Calu3 (cell line): Measurements from ENCODE around the gene MADCAM1. TPM values are rescaled to one million over a fixed set of nuclear protein-coding genes. Genes with fewer than 3 reads are reported as not detected.
A peak's percentile ranks its signal among the peaks of the same experiment; 100 is the strongest.

Experiments used
- BruUV-seq: library from RNA; stranded (reverse); fragments of 400-500 nt; replicated peaks from 2 replicates; lab custom pipeline; 2021; lab: Mats Ljungman, UMichigan
- CTCF ChIA-PET: fragments of 300-600 bp; sonication (Branson Sonifier 250); formaldehyde crosslinking; loops from one replicate; lab custom pipeline; 2022; ENCODE audit warnings: antibody characterized with exemption; lab: Charles Lee
- DNase-seq: peaks from one replicate; pipeline ENCODE4 v3.0.0; 2022
- H3K27ac Mint-ChIP-seq: one replicate; pipeline ENCODE4 v1.8.0; 2022; ENCODE audit warnings: mixed read lengths; ENCODE audit not compliant: unreplicated experiment
- H3K27me3 Mint-ChIP-seq: one replicate; pipeline ENCODE4 v1.8.0; 2022; ENCODE audit warnings: mixed read lengths; ENCODE audit not compliant: unreplicated experiment
- H3K36me3 Mint-ChIP-seq: one replicate; pipeline ENCODE4 v1.8.0; 2022; ENCODE audit warnings: mild to moderate bottlenecking, moderate library complexity, mixed read lengths; ENCODE audit not compliant: insufficient read depth, unreplicated experiment
- H3K4me1 Mint-ChIP-seq: one replicate; pipeline ENCODE4 v1.8.0; 2022; ENCODE audit warnings: mild to moderate bottlenecking, low read depth, mixed read lengths; ENCODE audit not compliant: unreplicated experiment
- H3K4me3 Mint-ChIP-seq: one replicate; pipeline ENCODE4 v1.8.0; 2022; ENCODE audit warnings: mild to moderate bottlenecking, low read depth, moderate library complexity, mixed read lengths; ENCODE audit not compliant: unreplicated experiment
- H3K9me3 Mint-ChIP-seq: one replicate; pipeline ENCODE4 v1.8.0; 2022; ENCODE audit warnings: low read depth, mixed read lengths; ENCODE audit not compliant: unreplicated experiment
- intact Hi-C: fragments of 100-400 bp; cut with micrococcal nuclease; formaldehyde crosslinking; loops from one replicate; pipeline ENCODE4 v1.10.0; 2022; ENCODE audit not compliant: unreplicated experiment
- total RNA-seq: library from RNA; stranded (reverse); gene quantifications from 2 replicates; pipeline ENCODE4 v1.2.3, GENCODE V29; 2022
- TF ChIP-seq, protein P1 (sequence below): fragments of 200-600 bp; IDR thresholded peaks from one replicate; pipeline ENCODE4 v1.8.0; 2022; ENCODE audit warnings: antibody characterized with exemption; ENCODE audit not compliant: unreplicated experiment

MADCAM1 gene
- total RNA-seq, 1 experiment from 2014 or later = 0.47 TPM

DNA sequence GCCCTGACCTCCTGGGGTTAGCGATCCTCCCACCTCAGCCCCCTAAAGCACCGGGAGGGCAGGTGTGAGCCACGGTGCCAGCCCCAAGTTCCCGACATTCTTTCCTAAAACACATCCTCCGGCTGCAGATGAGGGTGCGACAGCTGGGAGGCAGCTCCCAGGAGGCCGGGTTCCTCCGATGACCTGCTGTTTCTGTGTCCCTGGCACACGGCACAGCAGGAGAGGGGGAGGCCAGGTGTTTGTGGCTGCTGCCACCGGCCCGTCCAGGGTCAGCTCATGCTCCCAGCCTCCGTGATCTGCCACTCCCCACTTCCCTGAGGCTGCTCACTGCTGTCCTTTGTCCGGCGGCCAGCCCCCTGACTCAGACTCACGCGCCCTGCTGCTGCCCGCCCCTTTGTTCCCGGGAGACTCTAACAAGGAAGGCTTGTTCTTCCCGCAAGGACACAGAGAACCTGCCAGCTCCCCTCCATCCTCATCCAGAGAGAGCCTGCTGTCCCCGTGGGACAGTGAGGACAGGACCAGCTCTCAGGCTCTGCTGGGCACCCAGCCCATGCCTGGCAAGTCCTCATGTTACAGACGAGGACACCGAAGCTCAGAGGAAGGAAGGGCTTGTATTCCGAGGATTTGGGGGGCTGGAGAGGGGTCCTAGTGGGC, 10.6 kb upstream of the MADCAM1 start:
- Mint-ChIP-seq H3K27me3 (peaks cover 35% of the 10 kb centered on the region), H3K4me1 (peaks cover 7% of the 10 kb centered on the region)
- BruUV-seq = no TSS peak

DNA sequence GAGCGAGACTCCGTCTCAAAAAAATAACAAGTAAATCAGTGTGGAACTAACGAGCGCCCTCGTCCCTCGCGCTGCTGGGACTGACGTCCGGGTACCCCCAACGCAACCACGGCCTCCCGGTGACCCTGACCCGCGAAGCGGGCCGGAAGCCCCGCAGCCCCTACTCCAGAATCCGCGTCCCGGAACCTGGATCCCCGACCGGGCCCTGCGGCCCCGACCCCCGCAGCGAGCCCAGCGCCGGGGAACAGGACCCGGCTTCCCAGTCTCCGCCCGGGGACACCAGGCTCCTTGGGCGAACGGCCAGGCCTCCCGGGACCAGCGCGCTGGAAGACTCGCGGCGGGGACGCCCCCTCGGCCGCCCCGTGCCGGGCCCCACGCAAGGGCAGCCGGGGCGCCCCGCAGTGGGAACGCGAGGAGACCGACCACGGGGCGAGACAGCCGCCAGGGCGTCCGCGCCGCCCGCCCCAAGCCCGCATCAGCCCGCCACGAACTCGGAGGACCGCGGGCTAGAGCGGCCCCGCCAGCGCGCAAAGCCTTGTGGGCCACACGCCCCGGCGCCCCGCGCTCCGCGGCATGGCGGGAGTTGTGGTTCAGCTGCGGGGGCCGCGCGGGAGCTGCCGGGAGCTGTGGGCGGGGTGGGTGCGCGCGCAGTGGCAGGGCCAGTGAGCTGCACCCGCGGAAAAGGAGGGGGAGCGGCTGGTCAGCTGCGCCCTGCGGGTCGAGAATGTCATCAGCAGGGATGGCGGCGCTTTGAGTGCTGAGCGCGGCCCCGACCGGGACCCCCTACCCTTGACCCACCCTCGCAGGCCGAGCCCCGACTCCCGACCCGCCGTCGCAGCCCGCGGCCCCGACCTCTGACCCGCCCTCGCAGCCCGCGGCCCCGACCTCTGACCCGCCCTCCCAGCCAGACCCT, 7.5 kb upstream of the MADCAM1 start:
- H3K4me3 Mint-ChIP-seq = peak overlapping the region; percentile 51
- DNase-seq = peak; percentile 94
- H3K36me3 Mint-ChIP-seq = peaks cover 16% of the 10 kb centered on the region
- H3K27ac Mint-ChIP-seq = no peak overlapping the region
- BruUV-seq = TSS peak; percentile 79
- intact Hi-C loops = no loop called here
- no peaks in the 10 kb centered on the region for H3K4me1 Mint-ChIP-seq
- TF ChIP-seq, protein P1, sequence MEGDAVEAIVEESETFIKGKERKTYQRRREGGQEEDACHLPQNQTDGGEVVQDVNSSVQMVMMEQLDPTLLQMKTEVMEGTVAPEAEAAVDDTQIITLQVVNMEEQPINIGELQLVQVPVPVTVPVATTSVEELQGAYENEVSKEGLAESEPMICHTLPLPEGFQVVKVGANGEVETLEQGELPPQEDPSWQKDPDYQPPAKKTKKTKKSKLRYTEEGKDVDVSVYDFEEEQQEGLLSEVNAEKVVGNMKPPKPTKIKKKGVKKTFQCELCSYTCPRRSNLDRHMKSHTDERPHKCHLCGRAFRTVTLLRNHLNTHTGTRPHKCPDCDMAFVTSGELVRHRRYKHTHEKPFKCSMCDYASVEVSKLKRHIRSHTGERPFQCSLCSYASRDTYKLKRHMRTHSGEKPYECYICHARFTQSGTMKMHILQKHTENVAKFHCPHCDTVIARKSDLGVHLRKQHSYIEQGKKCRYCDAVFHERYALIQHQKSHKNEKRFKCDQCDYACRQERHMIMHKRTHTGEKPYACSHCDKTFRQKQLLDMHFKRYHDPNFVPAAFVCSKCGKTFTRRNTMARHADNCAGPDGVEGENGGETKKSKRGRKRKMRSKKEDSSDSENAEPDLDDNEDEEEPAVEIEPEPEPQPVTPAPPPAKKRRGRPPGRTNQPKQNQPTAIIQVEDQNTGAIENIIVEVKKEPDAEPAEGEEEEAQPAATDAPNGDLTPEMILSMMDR = no peak
- H3K27me3 Mint-ChIP-seq = peaks cover 25% of the 10 kb centered on the region
- CTCF ChIA-PET = interaction anchor here (0.7 kb wide), 1 partner anchor 98 kb away, joined by 3 read pairs; no protein-coding TSS in a partner anchor
- H3K9me3 Mint-ChIP-seq = peaks cover 2% of the 10 kb centered on the region

More for the DNA sequence above, 10.6 kb upstream of the MADCAM1 start:
- Mint-ChIP-seq H3K4me3 (peak overlapping the region; percentile 27), H3K27ac (no peak overlapping the region), H3K36me3 (peaks cover 17% of the 10 kb centered on the region), H3K9me3 (peaks cover 7% of the 10 kb centered on the region)
- intact Hi-C loops = no loop called here
- CTCF ChIA-PET = interaction anchor here (0.6 to 0.7 kb wide), 2 partner anchors 21 to 25 kb away, joined by 3 to 4 read pairs; no protein-coding TSS in a partner anchor
- DNase-seq = peak; percentile 47
- TF ChIP-seq, protein P1 = no peak

DNA sequence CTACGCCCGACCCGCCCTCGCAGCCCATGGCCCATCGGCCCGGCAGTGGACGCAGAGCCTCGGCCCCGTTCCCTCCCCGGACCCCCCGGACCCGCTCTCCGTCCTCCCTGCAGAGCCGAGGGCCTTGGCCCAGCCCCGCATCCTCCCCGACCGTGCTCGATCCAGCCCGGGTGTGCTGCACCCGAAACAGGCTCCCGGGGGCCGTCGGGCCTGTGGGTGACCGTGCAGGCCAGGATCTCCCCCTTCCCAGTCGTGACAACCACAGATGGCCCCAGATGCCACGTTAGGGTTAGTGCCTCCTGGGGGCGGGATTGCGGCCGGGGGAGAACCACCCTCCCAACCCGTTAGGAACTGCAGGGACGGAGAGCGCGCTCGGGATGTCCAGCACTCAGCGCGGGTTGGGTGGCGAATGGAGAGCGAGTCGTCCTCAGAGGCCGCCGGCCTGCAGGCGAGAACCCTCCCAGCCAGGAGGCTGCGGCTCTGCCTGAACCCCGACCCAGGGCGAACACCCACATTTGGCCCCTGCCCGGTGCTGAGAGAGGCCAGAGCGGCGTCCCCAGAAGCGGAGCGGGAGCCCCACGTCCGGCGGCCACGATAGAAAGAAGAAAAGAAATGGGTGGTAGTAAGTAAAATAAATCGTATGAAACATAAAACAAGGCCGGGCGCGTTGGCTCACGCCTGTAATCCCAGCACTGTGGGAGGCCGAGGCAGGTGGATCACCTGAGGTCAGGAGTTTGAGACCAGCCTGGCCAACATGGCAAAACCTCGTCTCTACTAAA, 6.7 kb upstream of the MADCAM1 start:
- intact Hi-C loops = no loop called here
- Mint-ChIP-seq H3K9me3 (peaks cover 3% of the 10 kb centered on the region), H3K36me3 (peaks cover 19% of the 10 kb centered on the region), H3K4me1 (no peaks in the 10 kb centered on the region), H3K4me3 (peak overlapping the region; percentile 51), H3K27ac (no peak overlapping the region), H3K27me3 (peaks cover 17% of the 10 kb centered on the region)
- no peak for DNase-seq
- BruUV-seq = no TSS peak
- CTCF ChIA-PET = interaction anchor here (0.7 kb wide), 1 partner anchor 97 kb away, joined by 3 read pairs; no protein-coding TSS in a partner anchor
- TF ChIP-seq, protein P1 = no peak
